WTC11 (cell line): ENCODE results near the gene ADRA1B.

Experiments
- ATF3 ChIP-seq: sonication (generic); formaldehyde crosslinking; conservative IDR thresholded peaks from 2 replicates; pipeline ENCODE4 v1.8.1; 2022; ENCODE audit warnings: mild to moderate bottlenecking, missing genetic modification reagents
- CTCF ChIP-seq: fragments of 200-600 bp; IDR thresholded peaks from 2 replicates; pipeline ENCODE4 v1.8.0; 2022; ENCODE audit warnings: antibody characterized with exemption
- NR2C2 ChIP-seq: sonication (generic); formaldehyde crosslinking; IDR thresholded peaks from 2 replicates; pipeline ENCODE4 v1.8.0; 2022; ENCODE audit warnings: mild to moderate bottlenecking, missing genetic modification reagents

GRCh38 chr5:159910843-159911229 lies 5.4 kb upstream of the ADRA1B start:
- TF ChIP-seq ATF3 (CRISPR knock-in tag) = no peak
- no peak for TF ChIP-seq CTCF
- no peak for TF ChIP-seq NR2C2
